HepG2 (cell line): ENCODE results near the gene PEMT. TPM values are rescaled to one million over a fixed set of nuclear protein-coding genes. Genes with fewer than 3 reads are reported as not detected.

Source experiments
- ARNT ChIP-seq: fragments of 450-650 bp; IDR thresholded peaks from 2 replicates; pipeline ENCODE4 v1.6.1; 2017
- ATF1 ChIP-seq: IDR thresholded peaks from 2 replicates; pipeline ENCODE4 v1.6.1; 2016; ENCODE audit warnings: mild to moderate bottlenecking, control low read depth
- CENPX ChIP-seq: sonication (generic); formaldehyde crosslinking; IDR thresholded peaks from 2 replicates; pipeline ENCODE4 v1.9.0; 2021; ENCODE audit warnings: mild to moderate bottlenecking, missing genetic modification reagents, moderate library complexity
- ESRRA ChIP-seq: sonication (generic); formaldehyde crosslinking; IDR thresholded peaks from 2 replicates; pipeline ENCODE4 v1.5.1; 2020; ENCODE audit warnings: mild to moderate bottlenecking, low read depth, missing genetic modification reagents
- HNRNPL ChIP-seq: fragments of 200-400 bp; formaldehyde crosslinking; IDR thresholded peaks from 2 replicates; pipeline ENCODE4 v1.6.1; 2017; ENCODE audit warnings: mild to moderate bottlenecking, low read depth, low read length
- KAT8 ChIP-seq: IDR thresholded peaks from 2 replicates; pipeline ENCODE4 v1.6.1; 2016; ENCODE audit warnings: missing genetic modification reagents, missing compliant biosample characterization
- KLF13 ChIP-seq: sonication (generic); formaldehyde crosslinking; IDR thresholded peaks from 2 replicates; pipeline ENCODE4 v1.4.0; 2020; ENCODE audit warnings: mild to moderate bottlenecking, missing genetic modification reagents
- PITX1 ChIP-seq: sonication (generic); formaldehyde crosslinking; IDR thresholded peaks from 2 replicates; pipeline ENCODE4 v1.5.1; 2020; ENCODE audit warnings: mild to moderate bottlenecking, missing genetic modification reagents
- SIN3A ChIP-seq: IDR thresholded peaks from 2 replicates; pipeline ENCODE4 v1.6.1; 2011; ENCODE audit warnings: low read depth, mild to moderate bottlenecking, control low read depth, low read length, borderline replicate concordance
- SOX13 ChIP-seq, 3 experiments: fragments of 450-650 bp in 1 of 3; sonication (generic) in 1 of 3; formaldehyde crosslinking in 1 of 3; IDR thresholded peaks in 2 of 3; conservative IDR thresholded peaks in 1 of 3; 2 replicates each; pipeline versions ENCODE4 v1.5.0 to v1.6.1; 2016 to 2020; ENCODE audit warnings: antibody characterized with exemption in 1 of 3, mild to moderate bottlenecking in 1 of 3, missing compliant biosample characterization in 1 of 3, missing genetic modification reagents in 1 of 3, moderate library complexity in 1 of 3
- THYN1 ChIP-seq: sonication (generic); formaldehyde crosslinking; IDR thresholded peaks from 2 replicates; pipeline ENCODE4 v1.8.1; 2023; ENCODE audit warnings: low read depth, mild to moderate bottlenecking, moderate library complexity, missing genetic modification reagents, borderline replicate concordance
- ZNF124 ChIP-seq: sonication (generic); formaldehyde crosslinking; IDR thresholded peaks from 2 replicates; pipeline ENCODE4 v1.4.0; 2020; ENCODE audit warnings: missing genetic modification reagents
- ZNF282 ChIP-seq: fragments of 450-650 bp; IDR thresholded peaks from 2 replicates; pipeline ENCODE4 v1.6.1; 2018; ENCODE audit not compliant: partially characterized antibody
- ZNF7 ChIP-seq: IDR thresholded peaks from 2 replicates; pipeline ENCODE4 v1.6.1; 2016; ENCODE audit warnings: missing biosample characterization, missing genetic modification reagents
- ZNF773 ChIP-seq: sonication (generic); formaldehyde crosslinking; IDR thresholded peaks from 2 replicates; pipeline ENCODE4 v1.4.0; 2020; ENCODE audit warnings: missing genetic modification reagents, borderline replicate concordance
- ZSCAN22 ChIP-seq: sonication (generic); formaldehyde crosslinking; IDR thresholded peaks from 2 replicates; pipeline ENCODE4 v1.4.0; 2020; ENCODE audit warnings: mild to moderate bottlenecking, missing genetic modification reagents
- polyA plus RNA-seq, 8 experiments: library from polyadenylated mRNA; depleted of rRNA in 3 of 8; stranded (reverse) in 7 of 8; unstranded in 1 of 8; fragments of >200 nt; fragmentation: Illumina TruSeq in 4 of 8; extraction: Trizol in 4 of 8; gene quantifications; 2 replicates each; pipeline versions ENCODE4 v1.2.1 to v1.2.3, GENCODE V29; 2011 to 2016; ENCODE audit warnings: low read depth in 4 of 8, missing spikeins in 1 of 8, mixed read lengths in 1 of 8; ENCODE audit not compliant: insufficient read depth in 1 of 8
- total RNA-seq, 5 experiments: library from RNA; depleted of rRNA; stranded (reverse); fragments of >200 nt; fragmentation: Illumina TruSeq; extraction: Trizol; gene quantifications; 2 replicates each; pipeline ENCODE4 v1.2.3, GENCODE V29; 2016; ENCODE audit warnings: low read depth in 1 of 5
- TF ChIP-seq, protein P1 (sequence below): sonication (generic); formaldehyde crosslinking; IDR thresholded peaks from 2 replicates; pipeline ENCODE4 v1.4.0; 2020; ENCODE audit warnings: mild to moderate bottlenecking, missing genetic modification reagents
- TF ChIP-seq, protein P2 (sequence below): sonication (generic); formaldehyde crosslinking; conservative IDR thresholded peaks from 2 replicates; pipeline ENCODE4 v1.8.0; 2022; ENCODE audit warnings: missing genetic modification reagents
- TF ChIP-seq, protein P3 (sequence below): sonication (generic); formaldehyde crosslinking; IDR thresholded peaks from 2 replicates; pipeline ENCODE4 v1.4.0; 2020; ENCODE audit warnings: mild to moderate bottlenecking, missing genetic modification reagents, borderline replicate concordance
- TF ChIP-seq, protein P4 (sequence below): sonication (generic); formaldehyde crosslinking; IDR thresholded peaks from 2 replicates; pipeline ENCODE4 v1.4.0; 2020; ENCODE audit warnings: missing genetic modification reagents
- TF ChIP-seq, protein P5 (sequence below): sonication (generic); formaldehyde crosslinking; IDR thresholded peaks from 2 replicates; pipeline ENCODE4 v1.4.0; 2020; ENCODE audit warnings: missing genetic modification reagents, borderline replicate concordance

Gene PEMT
- total and polyA plus RNA-seq, 2 of the 13 experiments (the other 11 are each of a cell fraction or from before 2014, with no cell fraction given), result 31.7 to 43.6 TPM

DNA sequence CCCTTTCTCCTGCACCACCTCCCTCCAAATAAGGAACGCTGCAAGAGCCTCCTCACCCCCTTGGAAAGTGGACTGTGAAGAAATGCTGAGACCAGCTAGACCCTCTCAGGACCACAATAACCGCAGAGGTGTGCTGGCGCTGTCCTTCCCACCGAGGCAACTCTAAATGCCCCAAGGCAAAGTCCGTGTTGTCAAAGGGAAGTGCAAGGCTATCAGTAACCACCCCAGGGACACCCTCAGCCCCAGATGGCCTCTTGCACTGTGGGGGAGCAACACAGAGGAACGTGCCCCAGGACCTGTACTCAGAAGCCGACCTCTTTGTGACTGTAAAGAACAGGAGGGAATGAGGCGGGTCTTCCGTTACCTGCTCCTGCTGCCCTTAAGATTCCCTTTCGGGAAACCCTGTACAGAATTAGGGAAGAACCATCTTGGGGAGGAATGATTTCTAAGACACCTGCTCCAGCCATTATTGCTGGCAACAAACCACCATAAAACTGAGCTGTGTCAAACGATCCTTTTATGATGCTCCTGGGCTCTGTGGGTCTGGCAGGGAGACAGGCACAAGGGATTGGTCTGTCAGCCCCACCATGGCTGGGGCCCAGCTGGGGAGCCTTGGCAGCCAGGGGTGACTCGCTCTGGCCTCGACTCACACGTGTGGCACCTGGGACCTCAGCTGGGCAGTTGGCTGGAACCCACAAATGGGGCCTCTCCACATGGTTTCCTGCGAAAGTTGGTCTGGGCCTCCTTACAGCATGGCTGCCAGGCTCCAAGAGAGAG is 129.3 kb downstream of the PEMT start (continued):
- TF ChIP-seq, protein P1, sequence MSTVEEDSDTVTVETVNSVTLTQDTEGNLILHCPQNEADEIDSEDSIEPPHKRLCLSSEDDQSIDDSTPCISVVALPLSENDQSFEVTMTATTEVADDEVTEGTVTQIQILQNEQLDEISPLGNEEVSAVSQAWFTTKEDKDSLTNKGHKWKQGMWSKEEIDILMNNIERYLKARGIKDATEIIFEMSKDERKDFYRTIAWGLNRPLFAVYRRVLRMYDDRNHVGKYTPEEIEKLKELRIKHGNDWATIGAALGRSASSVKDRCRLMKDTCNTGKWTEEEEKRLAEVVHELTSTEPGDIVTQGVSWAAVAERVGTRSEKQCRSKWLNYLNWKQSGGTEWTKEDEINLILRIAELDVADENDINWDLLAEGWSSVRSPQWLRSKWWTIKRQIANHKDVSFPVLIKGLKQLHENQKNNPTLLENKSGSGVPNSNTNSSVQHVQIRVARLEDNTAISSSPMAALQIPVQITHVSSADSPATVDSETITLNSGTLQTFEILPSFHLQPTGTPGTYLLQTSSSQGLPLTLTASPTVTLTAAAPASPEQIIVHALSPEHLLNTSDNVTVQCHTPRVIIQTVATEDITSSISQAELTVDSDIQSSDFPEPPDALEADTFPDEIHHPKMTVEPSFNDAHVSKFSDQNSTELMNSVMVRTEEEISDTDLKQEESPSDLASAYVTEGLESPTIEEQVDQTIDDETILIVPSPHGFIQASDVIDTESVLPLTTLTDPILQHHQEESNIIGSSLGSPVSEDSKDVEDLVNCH (CRISPR knock-in tag), result no peak
- TF ChIP-seq ESRRA (CRISPR knock-in tag) (peak; percentile 74; the same call in 1 of the 2 replicates), ZNF7 (CRISPR knock-in tag) (no peak), ZNF773 (CRISPR knock-in tag) (no peak), KLF13 (CRISPR knock-in tag) (no peak), CENPX (CRISPR knock-in tag) (no peak), PITX1 (peak; percentile 86), ARNT (no peak), HNRNPL (no peak), ZSCAN22 (CRISPR knock-in tag) (no peak), THYN1 (CRISPR knock-in tag) (no peak), SIN3A (no peak), KAT8 (CRISPR knock-in tag) (no peak), SOX13 (IDR thresholded peaks at IDR 0.05) (no peak), SOX13 (CRISPR knock-in tag; conservative IDR thresholded peaks at IDR 0.05 in 1 of 2, IDR thresholded peaks at IDR 0.05 in 1 of 2) (peak in 1 of 2 experiments; percentile 59; a peak in 1 of 4 replicates), ZNF124 (CRISPR knock-in tag) (no peak; the same call in 1 of the 2 replicates), ZNF282 (no peak), ATF1 (CRISPR knock-in tag) (no peak)
- TF ChIP-seq, protein P2, sequence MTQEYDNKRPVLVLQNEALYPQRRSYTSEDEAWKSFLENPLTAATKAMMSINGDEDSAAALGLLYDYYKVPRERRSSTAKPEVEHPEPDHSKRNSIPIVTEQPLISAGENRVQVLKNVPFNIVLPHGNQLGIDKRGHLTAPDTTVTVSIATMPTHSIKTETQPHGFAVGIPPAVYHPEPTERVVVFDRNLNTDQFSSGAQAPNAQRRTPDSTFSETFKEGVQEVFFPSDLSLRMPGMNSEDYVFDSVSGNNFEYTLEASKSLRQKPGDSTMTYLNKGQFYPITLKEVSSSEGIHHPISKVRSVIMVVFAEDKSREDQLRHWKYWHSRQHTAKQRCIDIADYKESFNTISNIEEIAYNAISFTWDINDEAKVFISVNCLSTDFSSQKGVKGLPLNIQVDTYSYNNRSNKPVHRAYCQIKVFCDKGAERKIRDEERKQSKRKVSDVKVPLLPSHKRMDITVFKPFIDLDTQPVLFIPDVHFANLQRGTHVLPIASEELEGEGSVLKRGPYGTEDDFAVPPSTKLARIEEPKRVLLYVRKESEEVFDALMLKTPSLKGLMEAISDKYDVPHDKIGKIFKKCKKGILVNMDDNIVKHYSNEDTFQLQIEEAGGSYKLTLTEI (CRISPR knock-in tag), result no peak
- TF ChIP-seq, protein P3, sequence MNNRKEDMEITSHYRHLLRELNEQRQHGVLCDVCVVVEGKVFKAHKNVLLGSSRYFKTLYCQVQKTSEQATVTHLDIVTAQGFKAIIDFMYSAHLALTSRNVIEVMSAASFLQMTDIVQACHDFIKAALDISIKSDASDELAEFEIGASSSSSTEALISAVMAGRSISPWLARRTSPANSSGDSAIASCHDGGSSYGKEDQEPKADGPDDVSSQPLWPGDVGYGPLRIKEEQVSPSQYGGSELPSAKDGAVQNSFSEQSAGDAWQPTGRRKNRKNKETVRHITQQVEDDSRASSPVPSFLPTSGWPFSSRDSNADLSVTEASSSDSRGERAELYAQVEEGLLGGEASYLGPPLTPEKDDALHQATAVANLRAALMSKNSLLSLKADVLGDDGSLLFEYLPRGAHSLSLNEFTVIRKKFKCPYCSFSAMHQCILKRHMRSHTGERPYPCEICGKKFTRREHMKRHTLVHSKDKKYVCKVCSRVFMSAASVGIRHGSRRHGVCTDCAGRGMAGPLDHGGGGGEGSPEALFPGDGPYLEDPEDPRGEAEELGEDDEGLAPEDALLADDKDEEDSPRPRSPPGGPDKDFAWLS (CRISPR knock-in tag), result peak; percentile 61; the same call in 1 of the 2 replicates
- TF ChIP-seq, protein P4, sequence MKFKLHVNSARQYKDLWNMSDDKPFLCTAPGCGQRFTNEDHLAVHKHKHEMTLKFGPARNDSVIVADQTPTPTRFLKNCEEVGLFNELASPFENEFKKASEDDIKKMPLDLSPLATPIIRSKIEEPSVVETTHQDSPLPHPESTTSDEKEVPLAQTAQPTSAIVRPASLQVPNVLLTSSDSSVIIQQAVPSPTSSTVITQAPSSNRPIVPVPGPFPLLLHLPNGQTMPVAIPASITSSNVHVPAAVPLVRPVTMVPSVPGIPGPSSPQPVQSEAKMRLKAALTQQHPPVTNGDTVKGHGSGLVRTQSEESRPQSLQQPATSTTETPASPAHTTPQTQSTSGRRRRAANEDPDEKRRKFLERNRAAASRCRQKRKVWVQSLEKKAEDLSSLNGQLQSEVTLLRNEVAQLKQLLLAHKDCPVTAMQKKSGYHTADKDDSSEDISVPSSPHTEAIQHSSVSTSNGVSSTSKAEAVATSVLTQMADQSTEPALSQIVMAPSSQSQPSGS, result no peak
- TF ChIP-seq, protein P5, sequence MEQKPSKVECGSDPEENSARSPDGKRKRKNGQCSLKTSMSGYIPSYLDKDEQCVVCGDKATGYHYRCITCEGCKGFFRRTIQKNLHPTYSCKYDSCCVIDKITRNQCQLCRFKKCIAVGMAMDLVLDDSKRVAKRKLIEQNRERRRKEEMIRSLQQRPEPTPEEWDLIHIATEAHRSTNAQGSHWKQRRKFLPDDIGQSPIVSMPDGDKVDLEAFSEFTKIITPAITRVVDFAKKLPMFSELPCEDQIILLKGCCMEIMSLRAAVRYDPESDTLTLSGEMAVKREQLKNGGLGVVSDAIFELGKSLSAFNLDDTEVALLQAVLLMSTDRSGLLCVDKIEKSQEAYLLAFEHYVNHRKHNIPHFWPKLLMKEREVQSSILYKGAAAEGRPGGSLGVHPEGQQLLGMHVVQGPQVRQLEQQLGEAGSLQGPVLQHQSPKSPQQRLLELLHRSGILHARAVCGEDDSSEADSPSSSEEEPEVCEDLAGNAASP (CRISPR knock-in tag), result peak; percentile 79; the same call in 1 of the 2 replicates
